HepG2 (cell line): ENCODE measurements around the gene NOL4L. TPM values are rescaled to one million over a fixed set of nuclear protein-coding genes. Genes with fewer than 3 reads are reported as not detected.

Experiments used
- GATA4 ChIP-seq: sonication (generic); IDR thresholded peaks from 2 replicates; pipeline ENCODE4 v1.6.1; 2016; ENCODE audit warnings: antibody characterized with exemption, low read depth, borderline replicate concordance
- IKZF5 ChIP-seq: IDR thresholded peaks from 2 replicates; pipeline ENCODE4 v1.6.1; 2018; ENCODE audit warnings: missing genetic modification reagents, mild to moderate bottlenecking, missing compliant biosample characterization
- KDM2A ChIP-seq: sonication (generic); formaldehyde crosslinking; IDR thresholded peaks from 2 replicates; pipeline ENCODE4 v1.4.0; 2020; ENCODE audit warnings: low read depth, missing genetic modification reagents, borderline replicate concordance
- MAX ChIP-seq: IDR thresholded peaks from 2 replicates; pipeline ENCODE4 v1.6.1; 2012; ENCODE audit warnings: inconsistent platforms
- MYC ChIP-seq: sonication (generic); formaldehyde crosslinking; IDR thresholded peaks from 2 replicates; pipeline ENCODE4 v1.9.0; 2021; ENCODE audit warnings: missing genetic modification reagents, borderline replicate concordance
- NCOA1 ChIP-seq: sonication (generic); formaldehyde crosslinking; IDR thresholded peaks from 2 replicates; pipeline ENCODE4 v1.9.0; 2021; ENCODE audit warnings: missing genetic modification reagents
- NR2F6 ChIP-seq, 2 experiments: IDR thresholded peaks; 2 replicates each; pipeline ENCODE4 v1.6.1; 2016; ENCODE audit warnings: antibody characterized with exemption in 1 of 2, mild to moderate bottlenecking in 1 of 2
- SAFB2 ChIP-seq: sonication (generic); formaldehyde crosslinking; IDR thresholded peaks from 2 replicates; pipeline ENCODE4 v1.5.1; 2020; ENCODE audit warnings: missing genetic modification reagents, low read depth, mild to moderate bottlenecking, borderline replicate concordance
- TFDP1 ChIP-seq: IDR thresholded peaks from 2 replicates; pipeline ENCODE4 v1.6.1; 2016; ENCODE audit warnings: missing compliant biosample characterization, missing genetic modification reagents, borderline replicate concordance
- USF2 ChIP-seq, 2 experiments: sonication (generic) in 1 of 2; formaldehyde crosslinking in 1 of 2; IDR thresholded peaks; 2 replicates each; pipeline versions ENCODE4 v1.5.1 to v1.6.1; 2011 to 2020; ENCODE audit warnings: borderline replicate concordance in 1 of 2, low read depth in 1 of 2, low read length in 1 of 2, mild to moderate bottlenecking in 1 of 2, missing genetic modification reagents in 1 of 2, moderate library complexity in 1 of 2
- ZFX ChIP-seq: sonication (generic); formaldehyde crosslinking; IDR thresholded peaks from 2 replicates; pipeline ENCODE4 v1.4.0; 2020; ENCODE audit warnings: mild to moderate bottlenecking, low read depth, missing genetic modification reagents, moderate library complexity
- ZMYM3 ChIP-seq: sonication (generic); formaldehyde crosslinking; IDR thresholded peaks from 2 replicates; pipeline ENCODE4 v1.5.1; 2020; ENCODE audit warnings: mild to moderate bottlenecking, missing genetic modification reagents
- ZNF230 ChIP-seq: sonication (generic); formaldehyde crosslinking; IDR thresholded peaks from 2 replicates; pipeline ENCODE4 v1.4.0; 2020; ENCODE audit warnings: mild to moderate bottlenecking, missing genetic modification reagents
- ZNF280D ChIP-seq: sonication (generic); formaldehyde crosslinking; IDR thresholded peaks from 2 replicates; pipeline ENCODE4 v1.5.1; 2020; ENCODE audit warnings: mild to moderate bottlenecking, missing genetic modification reagents
- ZNF354B ChIP-seq: sonication (generic); formaldehyde crosslinking; IDR thresholded peaks from 2 replicates; pipeline ENCODE4 v1.8.0; 2022; ENCODE audit warnings: mild to moderate bottlenecking, missing genetic modification reagents
- ZNF430 ChIP-seq: sonication (generic); formaldehyde crosslinking; IDR thresholded peaks from 2 replicates; pipeline ENCODE4 v1.9.0; 2021; ENCODE audit warnings: mild to moderate bottlenecking, missing genetic modification reagents
- ZNF768 ChIP-seq: sonication (generic); formaldehyde crosslinking; IDR thresholded peaks from 2 replicates; pipeline ENCODE4 v1.4.0; 2020; ENCODE audit warnings: missing genetic modification reagents
- polyA plus RNA-seq, 8 experiments: library from polyadenylated mRNA; depleted of rRNA in 3 of 8; stranded (reverse) in 7 of 8; unstranded in 1 of 8; fragments of >200 nt; fragmentation: Illumina TruSeq in 4 of 8; extraction: Trizol in 4 of 8; gene quantifications; 2 replicates each; pipeline versions ENCODE4 v1.2.1 to v1.2.3, GENCODE V29; 2011 to 2016; ENCODE audit warnings: low read depth in 4 of 8, missing spikeins in 1 of 8, mixed read lengths in 1 of 8; ENCODE audit not compliant: insufficient read depth in 1 of 8
- total RNA-seq, 5 experiments: library from RNA; depleted of rRNA; stranded (reverse); fragments of >200 nt; fragmentation: Illumina TruSeq; extraction: Trizol; gene quantifications; 2 replicates each; pipeline ENCODE4 v1.2.3, GENCODE V29; 2016; ENCODE audit warnings: low read depth in 1 of 5

Gene NOL4L
- total and polyA plus RNA-seq, 2 of the 13 experiments (the other 11 are each of a cell fraction or from before 2014, with no cell fraction given) = 16.6 to 35.4 TPM

- TF ChIP-seq USF2 (IDR thresholded peaks at IDR 0.05; ENCODE audit: low read depth, low read length) = no peak
- TF ChIP-seq USF2 (CRISPR knock-in tag; IDR thresholded peaks at IDR 0.05; ENCODE audit: borderline replicate concordance) = no peak
- TF ChIP-seq ZNF280D (CRISPR knock-in tag) = 0 out of 2 replicates have a peak, but pooled peaks have one; percentile 15
- TF ChIP-seq NR2F6 (IDR thresholded peaks at IDR 0.05) = 0 out of 2 replicates have a peak, but pooled peaks have one; percentile 47
- 0 out of 2 replicates have a peak, but pooled peaks have one; percentile 26 for TF ChIP-seq NR2F6 (CRISPR knock-in tag; IDR thresholded peaks at IDR 0.05)
- TF ChIP-seq KDM2A (CRISPR knock-in tag) = 0 out of 2 replicates have a peak, but pooled peaks have one; percentile 15
- TF ChIP-seq ZNF230 (CRISPR knock-in tag) = 0 out of 2 replicates have a peak, but pooled peaks have one; percentile 51
- 0 out of 2 replicates have a peak, but pooled peaks have one; percentile 7 for TF ChIP-seq ZNF430
- TF ChIP-seq ZMYM3 (CRISPR knock-in tag) = peak; percentile 93
- no peak for TF ChIP-seq GATA4
- TF ChIP-seq MYC (CRISPR knock-in tag) = 0 out of 2 replicates have a peak, but pooled peaks have one; percentile 32
- TF ChIP-seq ZNF354B (CRISPR knock-in tag) = 0 out of 2 replicates have a peak, but pooled peaks have one; percentile 14
- 0 out of 2 replicates have a peak, but pooled peaks have one; percentile 26 for TF ChIP-seq SAFB2 (CRISPR knock-in tag)
- TF ChIP-seq ZFX = peak; percentile 60
- peak; percentile 35; the same call in 1 of the 2 replicates for TF ChIP-seq ZNF768 (CRISPR knock-in tag)
- TF ChIP-seq TFDP1 (CRISPR knock-in tag) = peak; percentile 62; the same call in 1 of the 2 replicates
- TF ChIP-seq NCOA1 (CRISPR knock-in tag) = 0 out of 2 replicates have a peak, but pooled peaks have one; percentile 35
- 0 out of 2 replicates have a peak, but pooled peaks have one; percentile 3 for TF ChIP-seq IKZF5 (CRISPR knock-in tag)
- TF ChIP-seq MAX = peak; percentile 33; the same call in 1 of the 2 replicates
Measured at GRCh38 chr20:32580219-32580969, 4.7 kb downstream of the NOL4L start (continued).
